T-helper 1 cell (primary cell): ENCODE data around the gene KDM5B.
A peak's percentile ranks its signal among the peaks of the same experiment; 100 is the strongest.

Experiments
- DNase-seq, 5 donors: peaks; one replicate each; pipeline ENCODE4 v3.0.0-alpha.2; 2012 to 2020

Gene KDM5B

GRCh38 chr1:202711949-202712635 is 96.1 kb downstream of the KDM5B start:
- DNase-seq = no peak

GRCh38 chr1:202710070-202711045 is 97.9 kb downstream of the KDM5B start, which contains the start of gene SYT2:
TSS of gene SYT2 (minus strand) at chr1:202710454. CDS start at chr1:202605772, 104,682 bp downstream.
- DNase-seq = no peak

- DNase-seq = no peak
Measured at GRCh38 chr1:202709276-202710041, 98.8 kb downstream of the KDM5B start.

GRCh38 chr1:202708456-202709275 is 99.6 kb downstream of the KDM5B start:
- no peak for DNase-seq

- DNase-seq = no peak
Measured at GRCh38 chr1:202706851-202707250, 101.4 kb downstream of the KDM5B start.

GRCh38 chr1:202704601-202705000 is 103.6 kb downstream of the KDM5B start:
- DNase-seq = no peak

- no peak for DNase-seq
Measured at GRCh38 chr1:202703191-202703590, 105.0 kb downstream of the KDM5B start.

- no peak for DNase-seq
Measured at GRCh38 chr1:202702088-202702487, 106.1 kb downstream of the KDM5B start.

GRCh38 chr1:202701200-202701599 is 107.0 kb downstream of the KDM5B start:
- DNase-seq = no peak

- no peak for DNase-seq
Measured at GRCh38 chr1:202700061-202700460, 108.2 kb downstream of the KDM5B start.

- no peak for DNase-seq
Measured at GRCh38 chr1:202698276-202698675, 109.9 kb downstream of the KDM5B start.

- no peak for DNase-seq
Measured at GRCh38 chr1:202697038-202697437, 111.2 kb downstream of the KDM5B start.

GRCh38 chr1:202694314-202694713 is 113.9 kb downstream of the KDM5B start:
- no peak for DNase-seq

- peak in 4 of 5 donors; percentile 38 to 65 (median 50) for DNase-seq
Measured at GRCh38 chr1:202692959-202693555, 115.2 kb downstream of the KDM5B start.

- no peak for DNase-seq
Measured at GRCh38 chr1:202691816-202692215, 116.4 kb downstream of the KDM5B start.

- DNase-seq = no peak
Measured at GRCh38 chr1:202689493-202690342, 118.5 kb downstream of the KDM5B start.

GRCh38 chr1:202689082-202689481 is 119.1 kb downstream of the KDM5B start:
- no peak for DNase-seq

GRCh38 chr1:202688401-202688800 is 119.8 kb downstream of the KDM5B start:
- no peak for DNase-seq

- DNase-seq = no peak
Measured at GRCh38 chr1:202687798-202688197, 120.4 kb downstream of the KDM5B start.

GRCh38 chr1:202687370-202687769 is 120.9 kb downstream of the KDM5B start:
- no peak for DNase-seq

- no peak for DNase-seq
Measured at GRCh38 chr1:202685641-202686040, 122.6 kb downstream of the KDM5B start.
